Measurements from ENCODE around the gene VILL.

VILL gene

GRCh38 chr3:37993067-37993455 lies 2.5 kb downstream of the VILL start:
- POLR2A ChIA-PET (ENCODE audit: low non-redundant PET): no interaction called here
- no peak for DNase-seq (ENCODE audit: low spot score)
- peak overlapping the region; percentile 65 for H3K27ac ChIP-seq

GRCh38 chr3:37993460-37993819 lies 2.9 kb downstream of the VILL start:
- CTCF ChIA-PET: no interaction called here
- peak overlapping the region; percentile 65 for H3K27ac ChIP-seq

More at GRCh38 chr3:37993067-37993455, 2.5 kb downstream of the VILL start:
- TF ChIP-seq CTCF (conservative IDR thresholded peaks at IDR 0.05; ENCODE audit: low read depth): no peak
- CTCF ChIA-PET: no interaction called here

GRCh38 chr3:37993820-37994638 lies 3.4 kb downstream of the VILL start:
- TF ChIP-seq CTCF (conservative IDR thresholded peaks at IDR 0.05; ENCODE audit: low read depth): no peak
- no peak for DNase-seq (ENCODE audit: low spot score)
- peak overlapping the region; percentile 65 for H3K27ac ChIP-seq
- ChIA-PET POLR2A (ENCODE audit: low non-redundant PET) (no interaction called here), CTCF (no interaction called here)

More at GRCh38 chr3:37993460-37993819, 2.9 kb downstream of the VILL start:
- TF ChIP-seq CTCF (conservative IDR thresholded peaks at IDR 0.05; ENCODE audit: low read depth): no peak
- no peak for DNase-seq (ENCODE audit: low spot score)
- POLR2A ChIA-PET (ENCODE audit: low non-redundant PET): no interaction called here

- H3K27ac ChIP-seq: peak overlapping the region; percentile 65
These were observed 4.0 kb downstream of the VILL start for GRCh38 chr3:37994639-37994972.

GRCh38 chr3:37995652-37996641 lies 5.4 kb downstream of the VILL start:
- TF ChIP-seq CTCF (conservative IDR thresholded peaks at IDR 0.05; ENCODE audit: low read depth): no peak
- DNase-seq (ENCODE audit: low spot score): no peak
- ChIA-PET POLR2A (ENCODE audit: low non-redundant PET) (no interaction called here), CTCF (interaction anchor here (1.1 kb wide), 1 partner anchor 22 kb away, joined by 3 read pairs; no protein-coding TSS in a partner anchor)
- H3K27ac ChIP-seq: no peak overlapping the region; the same call in 1 of the 2 replicates

More at GRCh38 chr3:37994639-37994972, 4.0 kb downstream of the VILL start:
- TF ChIP-seq CTCF (conservative IDR thresholded peaks at IDR 0.05; ENCODE audit: low read depth): no peak
- POLR2A ChIA-PET (ENCODE audit: low non-redundant PET): no interaction called here
- CTCF ChIA-PET: no interaction called here
- no peak for DNase-seq (ENCODE audit: low spot score)

GRCh38 chr3:37996785-37997301 lies 6.3 kb downstream of the VILL start:
- ChIA-PET POLR2A (ENCODE audit: low non-redundant PET) (no interaction called here), CTCF (interaction anchor here (0.5 to 1.1 kb wide), 4 partner anchors 15 to 726 kb away, joined by 3 to 7 read pairs (median 3); no protein-coding TSS in a partner anchor)
- DNase-seq (ENCODE audit: low spot score): peak; percentile 62
- TF ChIP-seq CTCF (conservative IDR thresholded peaks at IDR 0.05; ENCODE audit: low read depth): peak; percentile 88
- peak overlapping the region; percentile 74 for H3K27ac ChIP-seq
